PFSK-1 (cell line): ENCODE results near the gene TMEM169.

Experiments
- FOXP2 ChIP-seq: optimal IDR thresholded peaks from 2 replicates; pipeline ENCODE3; 2011; ENCODE audit warnings: borderline replicate concordance, control low read depth, inconsistent platforms; ENCODE audit not compliant: insufficient read depth; ENCODE audit errors: extremely low read length, extremely low read depth
- POLR2AphosphoS5 ChIP-seq: IDR thresholded peaks from 2 replicates; pipeline ENCODE4 v1.6.1; 2012; ENCODE audit warnings: low read depth, mild to moderate bottlenecking, control low read depth, low read length, moderate library complexity
- REST ChIP-seq, 2 experiments: IDR thresholded peaks; 2 replicates each; pipeline versions ENCODE4 v1.6.1 to v1.8.0; 2011 to 2012; ENCODE audit warnings: low read depth in 2 of 2, low read length in 2 of 2, control low read depth in 1 of 2, inconsistent platforms in 1 of 2, mild to moderate bottlenecking in 1 of 2, moderate library complexity in 1 of 2; ENCODE audit not compliant: insufficient read depth in 1 of 2
- SIN3A ChIP-seq: IDR thresholded peaks from 2 replicates; pipeline ENCODE4 v1.6.1; 2012; ENCODE audit warnings: mild to moderate bottlenecking, low read length, moderate library complexity, borderline replicate concordance; ENCODE audit not compliant: insufficient read depth
- TAF1 ChIP-seq: IDR thresholded peaks from 2 replicates; pipeline ENCODE4 v1.6.1; 2012; ENCODE audit warnings: low read length, control low read depth, borderline replicate concordance; ENCODE audit not compliant: insufficient read depth

Gene TMEM169

GRCh38 chr2:216074794-216075193 lies 6.9 kb upstream of the TMEM169 start:
- TF ChIP-seq SIN3A (no peak), REST (IDR thresholded peaks at IDR 0.05; ENCODE audit: insufficient read depth in 1 of 2, low read depth in 2 of 2, low read length in 2 of 2) (no peak)

- TF ChIP-seq FOXP2, result no peak
- no peak for TF ChIP-seq POLR2AphosphoS5
- no peak for TF ChIP-seq TAF1
- no peak for TF ChIP-seq SIN3A
- no peak for TF ChIP-seq REST (IDR thresholded peaks at IDR 0.05; ENCODE audit: insufficient read depth in 1 of 2, low read depth in 2 of 2, low read length in 2 of 2)
Measured at GRCh38 chr2:216075510-216076485, 5.9 kb upstream of the TMEM169 start.

GRCh38 chr2:216078776-216079175 lies 2.9 kb upstream of the TMEM169 start:
- no peak for TF ChIP-seq POLR2AphosphoS5
- TF ChIP-seq FOXP2, result no peak
- no peak for TF ChIP-seq SIN3A
- no peak for TF ChIP-seq REST (IDR thresholded peaks at IDR 0.05; ENCODE audit: insufficient read depth in 1 of 2, low read depth in 2 of 2, low read length in 2 of 2)
- no peak for TF ChIP-seq TAF1

- TF ChIP-seq FOXP2 (no peak), POLR2AphosphoS5 (no peak), REST (IDR thresholded peaks at IDR 0.05; ENCODE audit: insufficient read depth in 1 of 2, low read depth in 2 of 2, low read length in 2 of 2) (no peak), SIN3A (no peak), TAF1 (no peak)
Measured at GRCh38 chr2:216081012-216081411, 707 bp upstream of the TMEM169 start.
